NB4 (cell line): ENCODE results near the gene MRPL49.
A peak's percentile ranks its signal among the peaks of the same experiment; 100 is the strongest.

Source experiments
- DNase-seq: peaks from one replicate; pipeline ENCODE4 v3.0.0; 2010; ENCODE audit warnings: low read depth
- H3K4me3 ChIP-seq: one replicate; pipeline ENCODE4 v1.5.1; 2011; ENCODE audit warnings: mild to moderate bottlenecking, low read depth, low read length, moderate library complexity
- CTCF ChIP-seq: IDR thresholded peaks from one replicate; pipeline ENCODE4 v1.5.1; 2012; ENCODE audit warnings: low read depth, low read length
- MYC ChIP-seq: IDR thresholded peaks from 2 replicates; pipeline ENCODE4 v1.6.1; 2011; ENCODE audit warnings: low read depth, low read length
- POLR2A ChIP-seq: IDR thresholded peaks from 2 replicates; pipeline ENCODE4 v1.6.1; 2011; ENCODE audit warnings: mild to moderate bottlenecking; ENCODE audit not compliant: insufficient read length; ENCODE audit errors: extremely low read depth
- TF ChIP-seq, protein P1 (sequence below): IDR thresholded peaks from 2 replicates; pipeline ENCODE4 v1.6.1; 2011; ENCODE audit warnings: low read depth, low read length

Gene MRPL49

GRCh38 chr11:65134952-65135632, 13.0 kb downstream of the MRPL49 start:
- peak; percentile 80 for TF ChIP-seq POLR2A
- TF ChIP-seq CTCF = no peak
- TF ChIP-seq MYC = peak; percentile 19; the same call in 1 of the 2 replicates
- TF ChIP-seq, protein P1, sequence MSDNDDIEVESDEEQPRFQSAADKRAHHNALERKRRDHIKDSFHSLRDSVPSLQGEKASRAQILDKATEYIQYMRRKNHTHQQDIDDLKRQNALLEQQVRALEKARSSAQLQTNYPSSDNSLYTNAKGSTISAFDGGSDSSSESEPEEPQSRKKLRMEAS = peak; percentile 62; the same call in 1 of the 2 replicates
- DNase-seq = peak; percentile 97
- H3K4me3 ChIP-seq = peak overlapping the region; percentile 86

DNA sequence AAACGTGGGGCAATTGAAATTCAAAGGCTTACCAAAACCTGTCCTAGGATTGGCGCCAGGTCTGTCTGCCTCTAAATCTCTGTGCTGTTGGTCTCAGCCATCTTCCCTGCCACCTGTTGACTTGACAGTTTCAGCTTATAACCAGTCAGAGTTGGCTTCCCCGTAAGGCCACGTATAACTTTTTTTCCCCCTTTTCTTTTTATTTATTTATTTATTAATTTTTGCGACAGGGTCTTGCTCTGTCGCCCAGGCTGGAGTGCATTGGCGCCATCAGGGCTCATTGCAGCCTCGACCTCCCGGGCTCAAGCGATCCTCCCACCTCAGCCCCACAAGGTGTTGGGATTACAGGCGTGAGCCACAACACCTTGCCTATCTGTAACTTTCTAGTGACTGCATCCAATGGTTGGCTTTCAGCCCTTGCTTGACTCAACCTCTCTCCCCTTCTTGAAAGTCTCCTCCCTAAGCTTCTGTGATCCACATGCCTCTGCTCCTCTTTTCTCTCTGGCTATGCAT, 13.6 kb downstream of the MRPL49 start:
- DNase-seq = no peak
- peak overlapping the region; percentile 86 for H3K4me3 ChIP-seq
- TF ChIP-seq POLR2A (no peak), MYC (no peak), CTCF (no peak)
- TF ChIP-seq, protein P1 = no peak

DNA sequence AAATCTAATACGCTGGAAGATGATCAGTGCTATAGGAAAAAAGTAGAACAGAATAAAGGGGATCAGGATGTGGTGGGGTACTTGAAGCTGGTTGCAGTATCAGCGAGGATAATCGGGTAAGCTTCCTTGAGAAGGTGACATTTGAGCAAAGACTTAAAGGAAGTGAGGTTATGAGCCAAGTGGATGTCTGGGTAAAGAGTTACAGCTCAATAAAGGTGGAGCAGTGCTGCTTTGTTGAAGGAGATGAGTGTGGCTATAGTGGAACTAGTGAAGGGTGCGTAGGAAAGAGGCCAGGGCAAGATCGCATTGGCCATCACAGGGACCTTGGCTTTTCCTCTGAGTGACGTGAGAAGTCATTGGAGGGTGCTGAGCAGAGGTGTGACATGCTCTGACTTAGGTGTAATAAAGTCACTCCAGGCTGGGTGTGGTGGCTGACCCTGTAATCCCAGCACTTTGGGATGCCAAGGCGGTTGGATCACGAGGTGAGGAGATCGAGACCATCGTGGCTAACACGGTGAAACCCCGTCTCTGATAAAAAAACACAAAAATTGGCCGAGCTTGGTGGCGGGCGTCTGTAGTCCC, 14.5 kb downstream of the MRPL49 start:
- DNase-seq = no peak
- H3K4me3 ChIP-seq = no peak overlapping the region
- TF ChIP-seq POLR2A (no peak), CTCF (no peak), MYC (no peak)

DNA sequence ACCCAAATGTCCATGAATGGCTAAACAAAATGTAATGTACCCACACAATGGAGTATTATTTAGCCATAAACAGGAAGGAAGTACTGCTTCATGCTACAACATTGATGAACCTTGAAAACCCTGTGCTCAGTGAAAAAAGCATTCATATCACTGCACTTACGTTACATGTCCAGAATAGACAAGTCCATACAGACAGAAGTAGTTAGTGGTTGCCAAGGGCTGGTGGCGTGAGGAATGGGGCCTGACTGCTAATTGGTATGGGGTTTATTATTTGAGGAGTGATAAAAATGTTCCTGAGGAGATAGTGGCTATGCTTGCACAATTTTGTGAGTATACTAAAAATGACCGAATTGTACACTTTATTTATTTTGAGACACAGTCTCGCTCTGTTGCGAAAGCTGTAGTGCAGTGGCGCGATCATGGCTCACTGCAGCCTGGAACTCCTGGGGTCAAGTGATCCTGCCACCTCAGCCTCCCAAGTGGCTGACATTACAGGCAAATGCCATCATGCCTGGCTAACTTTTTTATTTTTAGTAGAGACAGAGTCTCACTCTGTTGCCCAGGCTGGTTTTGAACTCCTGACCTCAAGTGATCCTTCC, 19.9 kb downstream of the MRPL49 start:
- no peak for TF ChIP-seq CTCF
- TF ChIP-seq MYC = no peak
- TF ChIP-seq, protein P1 = no peak
- no peak for TF ChIP-seq POLR2A
- peak; percentile 35 for DNase-seq
- H3K4me3 ChIP-seq = no peak overlapping the region

- TF ChIP-seq MYC (no peak), CTCF (no peak), POLR2A (no peak)
- TF ChIP-seq, protein P1 = no peak
- DNase-seq = no peak
- no peak overlapping the region for H3K4me3 ChIP-seq
These were observed 25.4 kb downstream of the MRPL49 start for GRCh38 chr11:65147352-65148075.
